Hematopoietic multipotent progenitor cell treated with erythropoietin and hydrocortisone succinate and interleukin-3 and kit ligand, for 8 days (in vitro differentiated cells): ENCODE measurements around the gene RABEPK.
"Not testable (repeated sequence)": the region's sequence is repeated elsewhere in the genome, so short reads cannot be mapped to it uniquely, and the experiment has no call there.

Experiments
- DNase-seq: peaks from one replicate; pipeline ENCODE4 v3.0.0-alpha.2; 2015

RABEPK gene

GRCh38 chr9:125254231-125254630 lies 53.9 kb downstream of the RABEPK start:
- DNase-seq = no peak

GRCh38 chr9:125255781-125256391 lies 55.5 kb downstream of the RABEPK start:
- DNase-seq = peak; percentile 55

GRCh38 chr9:125258160-125258785 lies 57.9 kb downstream of the RABEPK start:
- DNase-seq = no peak

- DNase-seq = no peak
Observed at GRCh38 chr9:125258832-125259534, 58.6 kb downstream of the RABEPK start.

- no peak for DNase-seq
Observed at GRCh38 chr9:125260561-125260960, 60.2 kb downstream of the RABEPK start.

- DNase-seq = peak; percentile 94
Observed at GRCh38 chr9:125261501-125262293, 61.4 kb downstream of the RABEPK start, which contains the start of gene GAPVD1. Gene GAPVD1 (plus strand): TSS chr9:125261826. CDS start chr9:125298922, 37,096 bp downstream.

- DNase-seq = peak; percentile 55
Observed at GRCh38 chr9:125262294-125262991, 62.1 kb downstream of the RABEPK start.

GRCh38 chr9:125264068-125264467 lies 63.7 kb downstream of the RABEPK start:
- not testable (repeated sequence) for DNase-seq

- no peak for DNase-seq
Observed at GRCh38 chr9:125268394-125269013, 68.2 kb downstream of the RABEPK start.

- no peak for DNase-seq
Observed at GRCh38 chr9:125269014-125269397, 68.7 kb downstream of the RABEPK start.

- DNase-seq = no peak
Observed at GRCh38 chr9:125271081-125271480, 70.7 kb downstream of the RABEPK start.

- DNase-seq = no peak
Observed at GRCh38 chr9:125272697-125273096, 72.4 kb downstream of the RABEPK start.

GRCh38 chr9:125276771-125277170 lies 76.4 kb downstream of the RABEPK start:
- no peak for DNase-seq

GRCh38 chr9:125277411-125277810 lies 77.1 kb downstream of the RABEPK start:
- no peak for DNase-seq

GRCh38 chr9:125280945-125281344 lies 80.6 kb downstream of the RABEPK start:
- peak; percentile 29 for DNase-seq
